SK-N-SH treated with all-trans-retinoic acid at 6 μM for 48 hours (cell line): Measurements from ENCODE around the gene COL23A1.

Experiments
- ARNTL ChIP-seq: fragments of 450-650 bp; formaldehyde crosslinking; IDR thresholded peaks from 2 replicates; pipeline ENCODE4 v1.5.0; 2020; ENCODE audit warnings: low read depth, mild to moderate bottlenecking, moderate library complexity, borderline replicate concordance
- ISL1 ChIP-seq: fragments of 250-450 bp; sonication (Bioruptor Pico); IDR thresholded peaks from 2 replicates; pipeline ENCODE4 v2.1.2; 2022; ENCODE audit warnings: mild to moderate bottlenecking, moderate library complexity
- ZFP3 ChIP-seq: fragments of 250-450 bp; sonication (Bioruptor Pico); IDR thresholded peaks from 2 replicates; pipeline ENCODE4 v1.5.0; 2020; ENCODE audit warnings: mild to moderate bottlenecking, moderate library complexity
- TF ChIP-seq, protein P1 (sequence below): fragments of 250-450 bp; sonication (Bioruptor Pico); IDR thresholded peaks from 2 replicates; pipeline ENCODE4 v1.8.0; 2020; ENCODE audit warnings: mild to moderate bottlenecking, moderate library complexity, borderline replicate concordance
- TF ChIP-seq, protein P2 (sequence below): fragments of 250-450 bp; sonication (Bioruptor Pico); IDR thresholded peaks from 2 replicates; pipeline ENCODE4 v1.5.0; 2020; ENCODE audit warnings: mild to moderate bottlenecking, moderate library complexity

DNA sequence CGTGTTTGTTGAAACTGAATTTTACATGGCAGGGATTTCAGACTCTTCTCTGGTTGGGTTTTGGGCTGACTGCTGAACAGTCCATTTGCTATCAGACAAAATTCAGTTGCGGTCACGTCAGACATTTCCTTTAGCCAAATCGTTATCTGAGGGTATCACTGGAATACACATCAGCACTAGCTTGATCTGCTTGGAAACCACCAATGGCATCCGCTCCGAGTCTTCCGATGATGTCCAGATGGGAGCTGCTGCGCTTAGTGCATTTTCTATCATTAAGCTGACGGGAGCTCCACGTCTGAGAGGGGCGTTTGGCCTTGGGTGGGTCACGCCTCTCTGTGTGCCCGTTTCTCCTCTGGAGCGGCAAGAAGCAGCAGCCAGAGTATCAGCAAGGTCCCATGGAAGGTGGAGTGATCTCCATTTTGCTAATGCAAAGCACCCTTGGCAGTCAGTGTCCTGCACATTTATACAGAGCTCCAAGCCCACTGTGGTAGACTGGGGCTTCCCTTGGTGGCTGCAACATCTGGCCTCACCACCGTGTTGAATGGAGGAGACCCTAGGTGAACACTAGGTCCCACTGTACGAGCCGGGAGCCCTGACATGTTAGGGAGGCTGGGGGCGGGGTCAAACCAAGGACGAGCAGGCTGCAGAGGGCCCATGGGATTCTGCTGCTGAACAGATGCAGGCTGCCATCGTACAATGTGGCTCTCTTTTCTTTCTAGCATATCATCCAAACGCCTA is 223.0 kb downstream of the COL23A1 start:
- TF ChIP-seq, protein P1, sequence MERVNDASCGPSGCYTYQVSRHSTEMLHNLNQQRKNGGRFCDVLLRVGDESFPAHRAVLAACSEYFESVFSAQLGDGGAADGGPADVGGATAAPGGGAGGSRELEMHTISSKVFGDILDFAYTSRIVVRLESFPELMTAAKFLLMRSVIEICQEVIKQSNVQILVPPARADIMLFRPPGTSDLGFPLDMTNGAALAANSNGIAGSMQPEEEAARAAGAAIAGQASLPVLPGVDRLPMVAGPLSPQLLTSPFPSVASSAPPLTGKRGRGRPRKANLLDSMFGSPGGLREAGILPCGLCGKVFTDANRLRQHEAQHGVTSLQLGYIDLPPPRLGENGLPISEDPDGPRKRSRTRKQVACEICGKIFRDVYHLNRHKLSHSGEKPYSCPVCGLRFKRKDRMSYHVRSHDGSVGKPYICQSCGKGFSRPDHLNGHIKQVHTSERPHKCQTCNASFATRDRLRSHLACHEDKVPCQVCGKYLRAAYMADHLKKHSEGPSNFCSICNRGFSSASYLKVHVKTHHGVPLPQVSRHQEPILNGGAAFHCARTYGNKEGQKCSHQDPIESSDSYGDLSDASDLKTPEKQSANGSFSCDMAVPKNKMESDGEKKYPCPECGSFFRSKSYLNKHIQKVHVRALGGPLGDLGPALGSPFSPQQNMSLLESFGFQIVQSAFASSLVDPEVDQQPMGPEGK (CRISPR knock-in tag), result no peak
- TF ChIP-seq, protein P2, sequence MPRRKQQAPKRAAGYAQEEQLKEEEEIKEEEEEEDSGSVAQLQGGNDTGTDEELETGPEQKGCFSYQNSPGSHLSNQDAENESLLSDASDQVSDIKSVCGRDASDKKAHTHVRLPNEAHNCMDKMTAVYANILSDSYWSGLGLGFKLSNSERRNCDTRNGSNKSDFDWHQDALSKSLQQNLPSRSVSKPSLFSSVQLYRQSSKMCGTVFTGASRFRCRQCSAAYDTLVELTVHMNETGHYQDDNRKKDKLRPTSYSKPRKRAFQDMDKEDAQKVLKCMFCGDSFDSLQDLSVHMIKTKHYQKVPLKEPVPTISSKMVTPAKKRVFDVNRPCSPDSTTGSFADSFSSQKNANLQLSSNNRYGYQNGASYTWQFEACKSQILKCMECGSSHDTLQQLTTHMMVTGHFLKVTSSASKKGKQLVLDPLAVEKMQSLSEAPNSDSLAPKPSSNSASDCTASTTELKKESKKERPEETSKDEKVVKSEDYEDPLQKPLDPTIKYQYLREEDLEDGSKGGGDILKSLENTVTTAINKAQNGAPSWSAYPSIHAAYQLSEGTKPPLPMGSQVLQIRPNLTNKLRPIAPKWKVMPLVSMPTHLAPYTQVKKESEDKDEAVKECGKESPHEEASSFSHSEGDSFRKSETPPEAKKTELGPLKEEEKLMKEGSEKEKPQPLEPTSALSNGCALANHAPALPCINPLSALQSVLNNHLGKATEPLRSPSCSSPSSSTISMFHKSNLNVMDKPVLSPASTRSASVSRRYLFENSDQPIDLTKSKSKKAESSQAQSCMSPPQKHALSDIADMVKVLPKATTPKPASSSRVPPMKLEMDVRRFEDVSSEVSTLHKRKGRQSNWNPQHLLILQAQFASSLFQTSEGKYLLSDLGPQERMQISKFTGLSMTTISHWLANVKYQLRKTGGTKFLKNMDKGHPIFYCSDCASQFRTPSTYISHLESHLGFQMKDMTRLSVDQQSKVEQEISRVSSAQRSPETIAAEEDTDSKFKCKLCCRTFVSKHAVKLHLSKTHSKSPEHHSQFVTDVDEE (CRISPR knock-in tag), result no peak
- TF ChIP-seq ARNTL, result no peak
- TF ChIP-seq ZFP3 (CRISPR knock-in tag), result no peak
- TF ChIP-seq ISL1, result no peak
